Fibroblast of skin of back (primary cell): Measurements from ENCODE around the gene STAC.
"Not testable (repeated sequence)": the region's sequence is repeated elsewhere in the genome, so short reads cannot be mapped to it uniquely, and the experiment has no call there.

Experiments
- DNase-seq: peaks from one replicate; pipeline ENCODE4 v3.0.0-alpha.2; 2013

STAC gene

GRCh38 chr3:36480911-36481648 is 100.8 kb downstream of the STAC start:
- DNase-seq, result peak; percentile 74

GRCh38 chr3:36482256-36482655 is 102.0 kb downstream of the STAC start:
- no peak for DNase-seq

GRCh38 chr3:36482880-36483279 is 102.6 kb downstream of the STAC start:
- no peak for DNase-seq

GRCh38 chr3:36483709-36484108 is 103.4 kb downstream of the STAC start:
- no peak for DNase-seq

GRCh38 chr3:36484386-36484785 is 104.1 kb downstream of the STAC start:
- DNase-seq, result peak; percentile 40

- no peak for DNase-seq
These were observed 105.9 kb downstream of the STAC start for GRCh38 chr3:36486009-36486795.

GRCh38 chr3:36487616-36488015 is 107.3 kb downstream of the STAC start:
- DNase-seq, result no peak

- DNase-seq, result no peak
These were observed 107.9 kb downstream of the STAC start for GRCh38 chr3:36488077-36488789.

GRCh38 chr3:36489101-36489500 is 108.8 kb downstream of the STAC start:
- DNase-seq, result no peak

- DNase-seq, result no peak
These were observed 109.5 kb downstream of the STAC start for GRCh38 chr3:36489679-36490425.

GRCh38 chr3:36493051-36493450 is 112.7 kb downstream of the STAC start:
- DNase-seq, result no peak

- no peak for DNase-seq
These were observed 114.3 kb downstream of the STAC start for GRCh38 chr3:36494461-36495109.

GRCh38 chr3:36496684-36497633 is 116.7 kb downstream of the STAC start:
- peak; percentile 44 for DNase-seq

- not testable (repeated sequence) for DNase-seq
These were observed 119.7 kb downstream of the STAC start for GRCh38 chr3:36500053-36500452.

- no peak for DNase-seq
These were observed 121.3 kb downstream of the STAC start for GRCh38 chr3:36501616-36502015.

- DNase-seq, result no peak
These were observed 125.1 kb downstream of the STAC start for GRCh38 chr3:36505393-36505792.

- DNase-seq, result no peak
These were observed 131.6 kb downstream of the STAC start for GRCh38 chr3:36511791-36512486.

GRCh38 chr3:36512555-36512954 is 132.3 kb downstream of the STAC start:
- peak; percentile 45 for DNase-seq

- DNase-seq, result peak; percentile 8
These were observed 133.9 kb downstream of the STAC start for GRCh38 chr3:36514171-36514570.

- DNase-seq, result no peak
These were observed 139.4 kb downstream of the STAC start for GRCh38 chr3:36519682-36520081.
